Ovary (tissue), 9 donors: Measurements from ENCODE around the gene GRM5. TPM values are rescaled to one million over a fixed set of nuclear protein-coding genes. Genes with fewer than 3 reads are reported as not detected.

ENCODE experiments used
- DNase-seq, 5 donors: peaks; one replicate each; pipeline ENCODE4 v3.0.0-alpha.2; 2019 to 2020
- H3K27ac ChIP-seq, 2 donors: fragments of 200-600 bp; one replicate each; pipeline versions ENCODE4 v1.5.1 to v1.8.0; 2019 to 2022
- H3K27me3 ChIP-seq: fragments of 200-600 bp; one replicate; pipeline ENCODE4 v1.8.0; 2022
- H3K36me3 ChIP-seq: fragments of 200-600 bp; sonication (generic); one replicate; pipeline ENCODE4 v1.5.1; 2019
- H3K4me1 ChIP-seq: one replicate; pipeline ENCODE4 v1.8.1; 2013; ENCODE audit warnings: mild to moderate bottlenecking, moderate library complexity; ENCODE audit not compliant: insufficient read depth
- H3K4me3 ChIP-seq: fragments of 200-600 bp; sonication (generic); one replicate; pipeline ENCODE4 v1.5.1; 2017
- H3K9me3 ChIP-seq, 2 donors: fragments of 200-600 bp in 1 of 2; sonication (generic) in 1 of 2; one replicate each; pipeline versions ENCODE4 v1.5.1 to v1.8.1; 2013 to 2019; ENCODE audit warnings: mild to moderate bottlenecking in 1 of 2, moderate library complexity in 1 of 2
- EP300 ChIP-seq: sonication (generic); formaldehyde crosslinking; IDR thresholded peaks from one replicate; pipeline ENCODE4 v1.6.1; 2017; ENCODE audit warnings: antibody characterized with exemption
- POLR2A ChIP-seq: fragments of 450-650 bp; IDR thresholded peaks from one replicate; pipeline ENCODE4 v1.6.1; 2017; ENCODE audit warnings: antibody characterized with exemption, mild to moderate bottlenecking, moderate library complexity
- WGBS, 3 donors: extraction: QIAGEN DNeasy Blood & Tissue Kit in 1 of 3; methylation state at CpG; one replicate each; pipeline versions ENCODE4 v1.1.5 to v1.1.7; 2013 to 2017; 5-methylcytosine and 5-hydroxymethylcytosine counted together
- intact Hi-C, 4 donors: fragments of 100-400 bp; cut with DNase I; formaldehyde crosslinking; loops; one replicate each; pipeline versions ENCODE4 v1.11.0 to v1.15.1; 2022 to 2023
- polyA plus RNA-seq, 2 donors: library from polyadenylated mRNA; stranded (reverse); fragments of 200-250 nt in 1 of 2; fragments of 350-450 nt in 1 of 2; fragmentation: Illumina TruSeq in 1 of 2; extraction: RNeasy Lipid Tissue Mini Kit (QIAGEN cat#74804) in 1 of 2; gene quantifications; one replicate each; pipeline ENCODE4 v1.2.3, GENCODE V29; 2013 to 2014
- total RNA-seq, 7 donors: library from RNA; depleted of rRNA in 2 of 7; stranded (reverse); fragments of >200 nt in 2 of 7; fragmentation: NEBNext Ultra II Directional in 3 of 7; extraction: Animal tissue kit (Norgen Biotek cat#: 25700) in 3 of 7; gene quantifications; one replicate each; pipeline versions ENCODE4 v1.1.0 to v1.2.4, GENCODE V29; 2016 to 2023
- TF ChIP-seq, protein P1 (sequence below), 3 donors: fragments of 450-650 bp in 2 of 3; fragments of 200-600 bp in 1 of 3; IDR thresholded peaks; one replicate each; pipeline versions ENCODE4 v1.5.1 to v1.8.0; 2016 to 2022; ENCODE audit warnings: antibody characterized with exemption in 3 of 3, mild to moderate bottlenecking in 1 of 3
- donor health status: DM: no; HTN: no; CAD: no; lungs with moderate emphysema.
- donor health status: DM: no; HTN: no; CAD: no.
- donor health status: Bipolar disorder and iron deficiency.
- donor health status: DM: yes; HTN: yes; CAD: no.
- donor health status: DM: no; HTN: no; CAD: no.
- donor health status: DM: yes; HTN: yes; CAD: no.

The GRM5 gene
- total and polyA plus RNA-seq, 9 donors: under 0.01 to 0.03 TPM; not detected in 7

DNA sequence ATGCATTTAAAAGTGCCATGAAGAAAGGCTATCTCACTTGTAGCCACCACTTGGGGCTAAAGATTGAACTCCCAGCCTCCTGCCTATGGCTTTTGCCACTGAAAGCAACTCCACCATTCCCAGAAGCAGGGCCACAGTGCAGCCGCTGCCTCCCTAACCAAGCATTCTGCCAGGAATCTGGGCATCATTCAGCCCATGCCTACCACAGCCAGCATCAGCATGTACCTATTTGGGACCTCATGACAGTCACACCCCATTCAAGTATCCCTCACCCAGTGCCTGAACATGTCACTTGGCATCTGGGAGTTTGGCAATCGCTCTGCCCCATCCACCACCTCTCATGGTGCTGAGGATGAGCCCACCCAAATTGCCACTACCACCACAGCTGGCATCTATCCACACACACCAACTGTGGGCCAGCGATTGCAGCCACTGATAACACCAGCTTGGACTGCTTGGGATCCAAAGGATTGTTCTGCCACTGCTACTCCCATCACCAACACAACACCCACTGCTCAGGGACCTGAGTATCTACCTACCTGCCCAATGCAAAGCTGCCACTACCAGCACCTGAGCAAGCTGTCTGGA lies 234.4 kb downstream of the GRM5 start:
- Histone ChIP-seq H3K27ac (no peak overlapping the region), H3K4me3 (no peak overlapping the region), H3K4me1 (no peaks in the 10 kb centered on the region), H3K9me3 (no peaks in the 10 kb centered on the region), H3K36me3 (no peaks in the 10 kb centered on the region), H3K27me3 (no peaks in the 10 kb centered on the region)
- intact Hi-C loops: no loop called here
- TF ChIP-seq POLR2A (no peak), EP300 (no peak)
- TF ChIP-seq, protein P1, sequence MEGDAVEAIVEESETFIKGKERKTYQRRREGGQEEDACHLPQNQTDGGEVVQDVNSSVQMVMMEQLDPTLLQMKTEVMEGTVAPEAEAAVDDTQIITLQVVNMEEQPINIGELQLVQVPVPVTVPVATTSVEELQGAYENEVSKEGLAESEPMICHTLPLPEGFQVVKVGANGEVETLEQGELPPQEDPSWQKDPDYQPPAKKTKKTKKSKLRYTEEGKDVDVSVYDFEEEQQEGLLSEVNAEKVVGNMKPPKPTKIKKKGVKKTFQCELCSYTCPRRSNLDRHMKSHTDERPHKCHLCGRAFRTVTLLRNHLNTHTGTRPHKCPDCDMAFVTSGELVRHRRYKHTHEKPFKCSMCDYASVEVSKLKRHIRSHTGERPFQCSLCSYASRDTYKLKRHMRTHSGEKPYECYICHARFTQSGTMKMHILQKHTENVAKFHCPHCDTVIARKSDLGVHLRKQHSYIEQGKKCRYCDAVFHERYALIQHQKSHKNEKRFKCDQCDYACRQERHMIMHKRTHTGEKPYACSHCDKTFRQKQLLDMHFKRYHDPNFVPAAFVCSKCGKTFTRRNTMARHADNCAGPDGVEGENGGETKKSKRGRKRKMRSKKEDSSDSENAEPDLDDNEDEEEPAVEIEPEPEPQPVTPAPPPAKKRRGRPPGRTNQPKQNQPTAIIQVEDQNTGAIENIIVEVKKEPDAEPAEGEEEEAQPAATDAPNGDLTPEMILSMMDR (IDR thresholded peaks at IDR 0.05): no peak
- WGBS, 3 donors: 82 to 94% (median 89%) methylated on average over 3 of the region's 3 CpGs
- no peak for DNase-seq

DNA sequence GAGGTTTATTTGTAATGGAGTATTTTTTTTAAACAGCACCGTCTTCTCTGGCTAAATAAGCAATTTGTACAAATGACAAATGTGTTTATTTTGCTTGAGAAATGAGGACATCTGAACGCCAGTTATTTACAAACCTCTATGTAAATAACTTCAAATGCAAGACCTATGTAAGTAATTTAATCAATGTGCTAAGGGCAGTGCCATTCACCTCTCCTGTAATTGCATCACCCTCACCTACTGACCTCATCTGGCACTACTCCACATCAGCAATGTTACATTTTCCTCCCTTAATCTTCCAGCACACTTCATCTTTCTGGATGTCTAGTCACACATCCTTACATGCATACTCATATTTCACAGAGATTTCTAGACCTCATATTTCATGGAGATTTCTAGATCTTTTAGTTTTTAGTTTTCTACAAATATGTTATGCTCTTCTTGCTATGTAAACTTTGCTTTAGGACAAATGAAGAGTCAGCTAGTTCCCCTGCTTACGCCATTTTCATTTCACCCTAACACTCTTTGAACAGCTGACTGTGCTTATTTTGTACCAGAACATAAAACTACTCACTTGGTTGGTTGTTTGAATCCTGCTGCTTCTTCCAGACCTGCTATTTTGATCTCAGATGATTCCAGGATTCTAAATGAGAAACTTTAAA lies 238.6 kb downstream of the GRM5 start:
- H3K27ac ChIP-seq: no peak overlapping the region
- TF ChIP-seq EP300 (no peak), POLR2A (no peak)
- TF ChIP-seq, protein P1 (IDR thresholded peaks at IDR 0.05): no peak
- no peak for DNase-seq
- H3K4me1 ChIP-seq: no peaks in the 10 kb centered on the region
- H3K36me3 ChIP-seq: no peaks in the 10 kb centered on the region
- intact Hi-C loops: no loop called here
- H3K4me3 ChIP-seq: no peak overlapping the region
- no peaks in the 10 kb centered on the region for H3K27me3 ChIP-seq
- no peaks in the 10 kb centered on the region for H3K9me3 ChIP-seq
- 43 to 51% (median 50%) methylated on average over 3 of the region's 3 CpGs for WGBS, 3 donors

DNA sequence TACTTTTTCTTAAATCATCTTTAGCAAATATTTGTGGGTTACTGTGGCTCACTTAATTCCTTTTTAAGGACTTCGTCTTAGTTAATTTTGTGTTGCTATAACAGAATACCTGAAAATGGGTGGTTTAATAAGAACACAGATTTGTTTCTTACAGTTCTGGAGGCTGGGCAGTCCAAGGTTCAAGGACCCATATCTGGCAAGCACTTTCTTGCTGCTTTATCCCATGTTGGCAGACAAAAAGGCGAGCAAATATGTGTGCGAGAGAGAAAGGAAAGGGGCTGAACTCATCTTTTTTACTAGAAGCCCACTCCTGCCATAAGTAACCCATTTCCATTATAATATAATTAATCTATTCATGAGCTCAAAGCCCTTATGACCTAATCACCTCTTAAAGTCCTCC lies 246.2 kb downstream of the GRM5 start:
- no peak for DNase-seq
- H3K27ac ChIP-seq: peak overlapping the region in 1 of 2 donors; percentile 6
- H3K9me3 ChIP-seq: no peaks in the 10 kb centered on the region

DNA sequence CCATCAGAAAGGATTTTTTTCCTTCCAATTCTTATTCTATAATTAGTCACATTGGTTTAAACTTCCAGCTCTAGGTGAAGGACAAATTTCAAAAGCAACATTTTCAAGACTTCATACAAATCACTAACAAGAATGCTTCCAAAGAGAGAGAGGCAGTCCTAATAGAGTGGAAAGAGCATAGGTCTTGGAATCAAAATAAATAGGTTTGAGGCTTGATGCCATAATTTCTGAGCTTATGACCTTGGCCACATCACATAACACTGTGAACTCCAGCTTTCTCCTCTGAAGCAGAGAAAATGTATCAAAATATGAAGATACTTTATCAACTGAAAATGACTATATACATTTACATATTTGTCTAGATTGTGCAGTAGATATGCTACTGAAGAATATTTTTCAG lies 246.8 kb downstream of the GRM5 start:
- H3K4me1 ChIP-seq: no peaks in the 10 kb centered on the region
- H3K27me3 ChIP-seq: no peaks in the 10 kb centered on the region
- DNase-seq: no peak
- intact Hi-C loops: no loop called here
- H3K4me3 ChIP-seq: no peak overlapping the region
- peak overlapping the region in 1 of 2 donors; percentile 6 for H3K27ac ChIP-seq
- no peaks in the 10 kb centered on the region for H3K9me3 ChIP-seq
- TF ChIP-seq EP300: no peak
- TF ChIP-seq, protein P1 (IDR thresholded peaks at IDR 0.05): no peak
- TF ChIP-seq POLR2A: no peak
- H3K36me3 ChIP-seq: no peaks in the 10 kb centered on the region

More for the DNA sequence above, 246.2 kb downstream of the GRM5 start:
- H3K4me1 ChIP-seq: no peaks in the 10 kb centered on the region
- intact Hi-C loops: no loop called here
- H3K27me3 ChIP-seq: no peaks in the 10 kb centered on the region
- WGBS, 3 donors: 48 to 67% (median 56%) methylated on average over 3 of the region's 3 CpGs
- no peaks in the 10 kb centered on the region for H3K36me3 ChIP-seq
- no peak overlapping the region for H3K4me3 ChIP-seq
- TF ChIP-seq, protein P1 (IDR thresholded peaks at IDR 0.05): no peak
- TF ChIP-seq POLR2A (no peak), EP300 (no peak)
